ENCODE measurements around the gene CDK19. TPM values are rescaled to one million over a fixed set of nuclear protein-coding genes. Genes with fewer than 3 reads are reported as not detected.

CDK19 gene
- polyA plus RNA-seq, 1 donor from 2014 or later = 40.7 TPM

DNA sequence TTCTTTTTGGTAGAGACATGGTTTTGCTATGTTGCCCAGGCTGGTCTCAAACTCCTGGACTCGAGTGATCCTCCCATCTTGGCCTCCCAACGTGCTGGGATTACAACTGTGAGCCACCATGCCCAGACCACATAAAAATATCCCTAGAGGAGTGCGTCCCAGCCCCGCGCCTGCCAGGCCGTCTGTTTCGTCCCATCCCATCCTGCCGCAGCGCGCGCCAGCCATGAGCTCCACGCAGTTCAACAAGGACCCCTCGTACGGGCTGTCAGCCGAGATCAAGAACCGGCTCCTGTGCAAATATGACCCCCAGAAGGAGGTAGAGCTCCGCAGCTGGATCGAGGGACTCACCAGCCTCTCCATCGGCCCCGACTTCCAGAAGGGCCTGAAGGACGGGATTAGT is 42.7 kb upstream of the CDK19 start:
- Histone ChIP-seq H4K20me1 (ENCODE audit: insufficient read depth) (no peaks in the 10 kb centered on the region), H3K27me3 (ENCODE audit: insufficient read depth, low read depth, low read length) (no peaks in the 10 kb centered on the region), H3K79me2 (replicated peaks; ENCODE audit: insufficient read depth, low read length) (no peaks in the 10 kb centered on the region), H3K4me3 (ENCODE audit: low read length) (no peak overlapping the region), H2AFZ (ENCODE audit: low read depth, low read length) (no peak overlapping the region), H3K27ac (ENCODE audit: low read length) (no peak overlapping the region), H3K9me2 (ENCODE audit: insufficient read depth, low read length) (no peaks in the 10 kb centered on the region), H3K9ac (ENCODE audit: low read length) (no peak overlapping the region), H3K9me3 (ENCODE audit: low read length) (no peaks in the 10 kb centered on the region), H3K36me3 (ENCODE audit: insufficient read depth, low read length) (no peaks in the 10 kb centered on the region), H3K4me2 (ENCODE audit: low read length) (no peak overlapping the region), H3F3A (ENCODE audit: insufficient read depth, low read length, poor library complexity, severe bottlenecking) (no peaks in the 10 kb centered on the region)
- TF ChIP-seq EZH2 (IDR thresholded peaks at IDR 0.05; ENCODE audit: borderline replicate concordance, insufficient read depth, low read length, poor library complexity, severe bottlenecking) = no peak
- TF ChIP-seq MXI1 (conservative IDR thresholded peaks at IDR 0.05; ENCODE audit: poor library complexity, severe bottlenecking) = no peak
- TF ChIP-seq, protein P1, sequence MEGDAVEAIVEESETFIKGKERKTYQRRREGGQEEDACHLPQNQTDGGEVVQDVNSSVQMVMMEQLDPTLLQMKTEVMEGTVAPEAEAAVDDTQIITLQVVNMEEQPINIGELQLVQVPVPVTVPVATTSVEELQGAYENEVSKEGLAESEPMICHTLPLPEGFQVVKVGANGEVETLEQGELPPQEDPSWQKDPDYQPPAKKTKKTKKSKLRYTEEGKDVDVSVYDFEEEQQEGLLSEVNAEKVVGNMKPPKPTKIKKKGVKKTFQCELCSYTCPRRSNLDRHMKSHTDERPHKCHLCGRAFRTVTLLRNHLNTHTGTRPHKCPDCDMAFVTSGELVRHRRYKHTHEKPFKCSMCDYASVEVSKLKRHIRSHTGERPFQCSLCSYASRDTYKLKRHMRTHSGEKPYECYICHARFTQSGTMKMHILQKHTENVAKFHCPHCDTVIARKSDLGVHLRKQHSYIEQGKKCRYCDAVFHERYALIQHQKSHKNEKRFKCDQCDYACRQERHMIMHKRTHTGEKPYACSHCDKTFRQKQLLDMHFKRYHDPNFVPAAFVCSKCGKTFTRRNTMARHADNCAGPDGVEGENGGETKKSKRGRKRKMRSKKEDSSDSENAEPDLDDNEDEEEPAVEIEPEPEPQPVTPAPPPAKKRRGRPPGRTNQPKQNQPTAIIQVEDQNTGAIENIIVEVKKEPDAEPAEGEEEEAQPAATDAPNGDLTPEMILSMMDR (IDR thresholded peaks at IDR 0.05; ENCODE audit: poor library complexity, severe bottlenecking) = no peak
- TF ChIP-seq SMC3 (conservative IDR thresholded peaks at IDR 0.05; ENCODE audit: poor library complexity) = no peak
- TF ChIP-seq, protein P2, sequence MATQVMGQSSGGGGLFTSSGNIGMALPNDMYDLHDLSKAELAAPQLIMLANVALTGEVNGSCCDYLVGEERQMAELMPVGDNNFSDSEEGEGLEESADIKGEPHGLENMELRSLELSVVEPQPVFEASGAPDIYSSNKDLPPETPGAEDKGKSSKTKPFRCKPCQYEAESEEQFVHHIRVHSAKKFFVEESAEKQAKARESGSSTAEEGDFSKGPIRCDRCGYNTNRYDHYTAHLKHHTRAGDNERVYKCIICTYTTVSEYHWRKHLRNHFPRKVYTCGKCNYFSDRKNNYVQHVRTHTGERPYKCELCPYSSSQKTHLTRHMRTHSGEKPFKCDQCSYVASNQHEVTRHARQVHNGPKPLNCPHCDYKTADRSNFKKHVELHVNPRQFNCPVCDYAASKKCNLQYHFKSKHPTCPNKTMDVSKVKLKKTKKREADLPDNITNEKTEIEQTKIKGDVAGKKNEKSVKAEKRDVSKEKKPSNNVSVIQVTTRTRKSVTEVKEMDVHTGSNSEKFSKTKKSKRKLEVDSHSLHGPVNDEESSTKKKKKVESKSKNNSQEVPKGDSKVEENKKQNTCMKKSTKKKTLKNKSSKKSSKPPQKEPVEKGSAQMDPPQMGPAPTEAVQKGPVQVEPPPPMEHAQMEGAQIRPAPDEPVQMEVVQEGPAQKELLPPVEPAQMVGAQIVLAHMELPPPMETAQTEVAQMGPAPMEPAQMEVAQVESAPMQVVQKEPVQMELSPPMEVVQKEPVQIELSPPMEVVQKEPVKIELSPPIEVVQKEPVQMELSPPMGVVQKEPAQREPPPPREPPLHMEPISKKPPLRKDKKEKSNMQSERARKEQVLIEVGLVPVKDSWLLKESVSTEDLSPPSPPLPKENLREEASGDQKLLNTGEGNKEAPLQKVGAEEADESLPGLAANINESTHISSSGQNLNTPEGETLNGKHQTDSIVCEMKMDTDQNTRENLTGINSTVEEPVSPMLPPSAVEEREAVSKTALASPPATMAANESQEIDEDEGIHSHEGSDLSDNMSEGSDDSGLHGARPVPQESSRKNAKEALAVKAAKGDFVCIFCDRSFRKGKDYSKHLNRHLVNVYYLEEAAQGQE (IDR thresholded peaks at IDR 0.05; ENCODE audit: borderline replicate concordance) = no peak
- no peak for TF ChIP-seq POLR2AphosphoS5 (IDR thresholded peaks at IDR 0.05)
- TF ChIP-seq RAD21 (conservative IDR thresholded peaks at IDR 0.05) = no peak
- TF ChIP-seq TAF1 (IDR thresholded peaks at IDR 0.05; ENCODE audit: low read depth) = no peak

DNA sequence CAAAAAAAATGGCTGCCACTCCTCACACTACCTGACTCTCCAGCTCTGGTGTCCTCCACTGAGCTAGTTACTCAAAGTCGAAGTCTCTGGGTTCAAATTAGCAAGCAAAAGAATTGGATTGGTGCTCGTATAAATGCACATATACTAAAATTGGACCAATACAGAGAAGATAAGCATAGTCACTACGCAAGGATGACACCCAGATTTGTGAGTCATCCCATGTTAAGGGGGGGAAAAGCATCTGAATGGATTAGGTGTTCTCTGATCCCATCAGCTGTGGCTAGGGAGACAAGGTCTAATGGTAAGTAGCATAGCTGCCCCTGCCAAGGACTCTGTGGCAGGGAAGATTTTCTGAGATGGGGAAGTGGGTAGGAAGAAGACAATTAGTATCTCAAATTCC is 41.0 kb upstream of the CDK19 start:
- Histone ChIP-seq H3K79me2 (replicated peaks; ENCODE audit: insufficient read depth, low read length) (no peaks in the 10 kb centered on the region), H3K9me3 (ENCODE audit: low read length) (no peaks in the 10 kb centered on the region), H3K4me2 (ENCODE audit: low read length) (no peak overlapping the region), H2AFZ (ENCODE audit: low read depth, low read length) (no peak overlapping the region), H3K27me3 (ENCODE audit: insufficient read depth, low read depth, low read length) (no peaks in the 10 kb centered on the region), H3K36me3 (ENCODE audit: insufficient read depth, low read length) (no peaks in the 10 kb centered on the region), H3K9me2 (ENCODE audit: insufficient read depth, low read length) (no peaks in the 10 kb centered on the region), H3K4me3 (ENCODE audit: low read length) (no peak overlapping the region), H3F3A (ENCODE audit: insufficient read depth, low read length, poor library complexity, severe bottlenecking) (no peaks in the 10 kb centered on the region), H3K9ac (ENCODE audit: low read length) (no peak overlapping the region), H4K20me1 (ENCODE audit: insufficient read depth) (no peaks in the 10 kb centered on the region), H3K27ac (ENCODE audit: low read length) (no peak overlapping the region)
- TF ChIP-seq, protein P1 (IDR thresholded peaks at IDR 0.05; ENCODE audit: poor library complexity, severe bottlenecking) = no peak
- TF ChIP-seq TAF1 (IDR thresholded peaks at IDR 0.05; ENCODE audit: low read depth) (no peak), RAD21 (conservative IDR thresholded peaks at IDR 0.05) (no peak), POLR2AphosphoS5 (IDR thresholded peaks at IDR 0.05) (no peak), SMC3 (conservative IDR thresholded peaks at IDR 0.05; ENCODE audit: poor library complexity) (no peak), EP300 (conservative IDR thresholded peaks at IDR 0.05; ENCODE audit: poor library complexity, severe bottlenecking) (no peak), MXI1 (conservative IDR thresholded peaks at IDR 0.05; ENCODE audit: poor library complexity, severe bottlenecking) (no peak), EZH2 (IDR thresholded peaks at IDR 0.05; ENCODE audit: borderline replicate concordance, insufficient read depth, low read length, poor library complexity, severe bottlenecking) (no peak)
- TF ChIP-seq, protein P2 (IDR thresholded peaks at IDR 0.05; ENCODE audit: borderline replicate concordance) = no peak

Data from neural cell (in vitro differentiated cells).